ENCODE measurements around the gene PIK3R3.
A peak's percentile ranks its signal among the peaks of the same experiment; 100 is the strongest.

The PIK3R3 gene

GRCh38 chr1:46132529-46133180 is at the start of gene PIK3R3:
TSS of gene PIK3R3 (minus strand) at chr1:46132629. CDS start at chr1:46131952, 677 bp downstream.
- peak within 1 kb of the TSS; percentile 89 to 96 for H3K27ac ChIP-seq
- TF ChIP-seq, protein P1, sequence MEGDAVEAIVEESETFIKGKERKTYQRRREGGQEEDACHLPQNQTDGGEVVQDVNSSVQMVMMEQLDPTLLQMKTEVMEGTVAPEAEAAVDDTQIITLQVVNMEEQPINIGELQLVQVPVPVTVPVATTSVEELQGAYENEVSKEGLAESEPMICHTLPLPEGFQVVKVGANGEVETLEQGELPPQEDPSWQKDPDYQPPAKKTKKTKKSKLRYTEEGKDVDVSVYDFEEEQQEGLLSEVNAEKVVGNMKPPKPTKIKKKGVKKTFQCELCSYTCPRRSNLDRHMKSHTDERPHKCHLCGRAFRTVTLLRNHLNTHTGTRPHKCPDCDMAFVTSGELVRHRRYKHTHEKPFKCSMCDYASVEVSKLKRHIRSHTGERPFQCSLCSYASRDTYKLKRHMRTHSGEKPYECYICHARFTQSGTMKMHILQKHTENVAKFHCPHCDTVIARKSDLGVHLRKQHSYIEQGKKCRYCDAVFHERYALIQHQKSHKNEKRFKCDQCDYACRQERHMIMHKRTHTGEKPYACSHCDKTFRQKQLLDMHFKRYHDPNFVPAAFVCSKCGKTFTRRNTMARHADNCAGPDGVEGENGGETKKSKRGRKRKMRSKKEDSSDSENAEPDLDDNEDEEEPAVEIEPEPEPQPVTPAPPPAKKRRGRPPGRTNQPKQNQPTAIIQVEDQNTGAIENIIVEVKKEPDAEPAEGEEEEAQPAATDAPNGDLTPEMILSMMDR (IDR thresholded peaks at IDR 0.05) = no peak
- peak; percentile 99 for DNase-seq (ENCODE audit: low spot score)

GRCh38 chr1:46181343-46182260 is 49.2 kb upstream of the PIK3R3 start:
- Histone ChIP-seq H3K27ac (peak overlapping the region in 1 of 2 donors; percentile 44), H3K4me3 (no peak overlapping the region)
- TF ChIP-seq, protein P1 (IDR thresholded peaks at IDR 0.05) = no peak
- DNase-seq (ENCODE audit: low spot score) = no peak

More at GRCh38 chr1:46132529-46133180, at the start of gene PIK3R3:
- peak within 1 kb of the TSS; percentile 79 for H3K4me3 ChIP-seq

GRCh38 chr1:46180082-46180616 is 47.7 kb upstream of the PIK3R3 start:
- TF ChIP-seq, protein P1 (IDR thresholded peaks at IDR 0.05) = no peak
- no peak overlapping the region for H3K27ac ChIP-seq
- DNase-seq (ENCODE audit: low spot score) = no peak
- no peak overlapping the region for H3K4me3 ChIP-seq

GRCh38 chr1:46179138-46180081 is 47.0 kb upstream of the PIK3R3 start:
- TF ChIP-seq, protein P1 (IDR thresholded peaks at IDR 0.05) = peak; percentile 84
- H3K4me3 ChIP-seq = no peak overlapping the region
- H3K27ac ChIP-seq = no peak overlapping the region
- no peak for DNase-seq (ENCODE audit: low spot score)

- no peak for DNase-seq (ENCODE audit: low spot score)
Observed at GRCh38 chr1:46176211-46176865, 43.9 kb upstream of the PIK3R3 start, which contains the start of gene P3R3URF. TSS of gene P3R3URF (minus strand) at chr1:46176488. CDS start at chr1:46176471, 17 bp downstream.

More at GRCh38 chr1:46176211-46176865, 43.9 kb upstream of the PIK3R3 start, which contains the start of gene P3R3URF:
- Histone ChIP-seq H3K27ac (peak within 1 kb of the TSS in 1 of 2 donors; percentile 85), H3K4me3 (no peak within 1 kb of the TSS)
- TF ChIP-seq, protein P1 (IDR thresholded peaks at IDR 0.05) = no peak

All from coronary artery (tissue), 2 donors.